Measurements from ENCODE around the gene SPINK4.

The SPINK4 gene

DNA sequence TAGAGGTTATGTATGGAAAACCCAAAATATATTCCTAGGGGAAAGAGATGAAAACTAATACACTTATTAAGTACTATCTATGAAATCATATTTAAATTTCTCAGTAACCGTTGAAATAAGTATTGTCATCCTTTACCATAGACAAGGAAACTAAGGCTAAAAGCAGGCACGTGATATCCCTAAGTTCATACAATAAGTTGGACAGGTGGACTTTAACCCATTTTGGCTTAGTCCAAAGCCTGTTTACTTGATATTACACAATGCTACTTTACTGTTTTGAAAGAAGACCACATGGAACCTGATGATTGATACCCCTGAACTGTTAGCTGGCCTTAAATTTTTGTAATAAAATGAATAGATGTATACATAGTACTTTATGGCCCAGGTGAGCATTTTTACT is 53.8 kb downstream of the SPINK4 start:
- Histone ChIP-seq H3K4me3 (ENCODE audit: low read length) (no peak overlapping the region), H3K27me3 (ENCODE audit: insufficient read depth, low read length) (no peaks in the 10 kb centered on the region), H3K36me3 (ENCODE audit: insufficient read depth, low read length) (peaks cover 53% of the 10 kb centered on the region), H3K4me1 (ENCODE audit: insufficient read depth, low read length) (peaks cover 15% of the 10 kb centered on the region), H2AFZ (ENCODE audit: low read depth, low read length) (no peak overlapping the region), H3K9me3 (ENCODE audit: low read length) (no peaks in the 10 kb centered on the region)

DNA sequence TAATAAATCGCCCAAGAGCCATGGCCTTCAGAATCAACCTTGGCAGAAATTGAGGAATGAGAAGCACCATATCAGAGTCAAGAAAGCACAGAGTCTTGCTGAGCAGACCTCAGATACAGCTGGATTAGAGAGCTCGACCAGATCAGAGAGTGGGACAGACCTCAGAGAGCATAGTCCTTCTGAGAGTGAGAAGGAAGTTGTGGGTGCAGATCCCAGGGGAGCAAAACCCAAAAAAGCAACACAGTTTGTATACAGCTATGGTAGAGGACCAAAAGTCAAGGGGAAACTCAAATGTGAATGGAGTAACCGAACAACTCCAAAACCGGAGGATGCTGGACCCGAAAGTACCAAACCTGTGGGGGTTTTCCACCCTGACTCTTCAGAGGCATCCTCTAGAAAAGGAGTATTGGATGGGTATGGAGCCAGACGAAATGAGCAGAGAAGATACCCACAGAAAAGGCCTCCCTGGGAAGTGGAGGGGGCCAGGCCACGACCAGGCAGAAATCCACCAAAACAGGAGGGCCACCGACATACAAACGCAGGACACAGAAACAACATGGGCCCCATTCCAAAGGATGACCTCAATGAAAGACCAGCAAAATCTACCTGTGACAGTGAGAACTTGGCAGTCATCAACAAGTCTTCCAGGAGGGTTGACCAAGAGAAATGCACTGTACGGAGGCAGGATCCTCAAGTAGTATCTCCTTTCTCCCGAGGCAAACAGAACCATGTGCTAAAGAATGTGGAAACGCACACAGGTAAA is 54.9 kb downstream of the SPINK4 start:
- Histone ChIP-seq H2AFZ (ENCODE audit: low read depth, low read length) (no peak overlapping the region), H3K4me1 (ENCODE audit: insufficient read depth, low read length) (peaks cover 11% of the 10 kb centered on the region), H3K4me3 (ENCODE audit: low read length) (no peak overlapping the region), H3K27me3 (ENCODE audit: insufficient read depth, low read length) (no peaks in the 10 kb centered on the region), H3K9me3 (ENCODE audit: low read length) (no peaks in the 10 kb centered on the region), H3K36me3 (ENCODE audit: insufficient read depth, low read length) (peaks cover 63% of the 10 kb centered on the region)

DNA sequence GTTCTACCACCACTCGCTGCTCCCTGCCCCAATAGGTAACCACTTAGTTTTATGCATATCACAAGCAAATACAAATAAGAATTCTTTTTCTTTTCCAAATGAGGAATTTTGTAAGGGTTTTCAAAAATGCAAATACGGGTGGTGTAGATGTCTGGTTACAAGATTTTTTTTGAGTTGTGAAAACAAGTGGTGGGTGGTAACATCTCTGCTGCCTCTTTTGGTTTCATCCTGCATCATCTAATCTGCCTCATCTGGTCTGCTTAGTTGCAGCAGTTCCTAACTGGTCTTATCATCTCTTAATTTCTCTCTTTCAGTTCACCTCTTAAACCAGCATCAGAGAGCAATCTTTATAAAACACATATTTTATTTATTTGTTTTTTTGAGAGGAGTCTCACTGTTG is 55.6 kb downstream of the SPINK4 start:
- no peak overlapping the region for H2AFZ ChIP-seq (ENCODE audit: low read depth, low read length)

DNA sequence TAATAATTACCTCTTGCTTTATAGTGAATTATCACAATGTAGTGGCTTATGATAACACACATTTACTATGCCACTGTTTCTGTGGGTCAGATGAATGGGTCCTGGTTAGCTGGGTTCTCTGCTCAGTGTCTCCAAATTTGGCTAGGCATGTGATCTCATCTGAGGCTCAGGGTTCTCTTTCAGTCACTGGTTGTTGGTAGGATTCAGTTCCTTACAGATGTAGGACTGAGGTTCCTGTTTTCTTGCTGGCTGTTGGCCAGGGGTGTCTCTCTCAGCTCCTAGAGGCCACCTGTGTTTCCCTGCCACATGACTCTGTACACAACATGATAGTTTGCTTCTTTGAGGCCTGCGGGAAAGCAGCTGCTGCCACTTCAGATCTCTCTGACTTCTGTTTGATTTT is 57.5 kb downstream of the SPINK4 start:
- no peaks in the 10 kb centered on the region for H3K4me1 ChIP-seq (ENCODE audit: insufficient read depth, low read length)

More for the DNA sequence above, 55.6 kb downstream of the SPINK4 start:
- Histone ChIP-seq H3K36me3 (ENCODE audit: insufficient read depth, low read length) (peaks cover 67% of the 10 kb centered on the region), H3K27me3 (ENCODE audit: insufficient read depth, low read length) (no peaks in the 10 kb centered on the region), H3K4me1 (ENCODE audit: insufficient read depth, low read length) (peaks cover 11% of the 10 kb centered on the region), H3K4me3 (ENCODE audit: low read length) (no peak overlapping the region), H3K9me3 (ENCODE audit: low read length) (no peaks in the 10 kb centered on the region)

More for the DNA sequence above, 57.5 kb downstream of the SPINK4 start:
- Histone ChIP-seq H3K36me3 (ENCODE audit: insufficient read depth, low read length) (peaks cover 80% of the 10 kb centered on the region), H2AFZ (ENCODE audit: low read depth, low read length) (no peak overlapping the region), H3K4me3 (ENCODE audit: low read length) (no peak overlapping the region), H3K9me3 (ENCODE audit: low read length) (no peaks in the 10 kb centered on the region), H3K27me3 (ENCODE audit: insufficient read depth, low read length) (no peaks in the 10 kb centered on the region)
